ENCODE data around the gene LILRB3.

GRCh38 chr19:54207676-54207982 is 15.2 kb downstream of the LILRB3 start:
- TF ChIP-seq CTCF (conservative IDR thresholded peaks at IDR 0.05; ENCODE audit: low read depth, low read length) (no peak), POLR2A (IDR thresholded peaks at IDR 0.05; ENCODE audit: low read depth, low read length) (no peak), RAD21 (IDR thresholded peaks at IDR 0.05; ENCODE audit: low read length) (no peak), USF2 (IDR thresholded peaks at IDR 0.05; ENCODE audit: low read depth, low read length) (no peak), SMC3 (IDR thresholded peaks at IDR 0.05; ENCODE audit: low read depth, low read length) (no peak), CHD1 (IDR thresholded peaks at IDR 0.05; ENCODE audit: low read depth, low read length) (no peak), ELK1 (IDR thresholded peaks at IDR 0.05; ENCODE audit: borderline replicate concordance, low read depth, low read length) (no peak), CEBPB (IDR thresholded peaks at IDR 0.05; ENCODE audit: low read depth, low read length) (no peak), RCOR1 (IDR thresholded peaks at IDR 0.05; ENCODE audit: insufficient replicate concordance, low read length) (no peak), MXI1 (IDR thresholded peaks at IDR 0.05; ENCODE audit: borderline replicate concordance, low read depth, low read length) (no peak), NFE2L2 (IDR thresholded peaks at IDR 0.05; ENCODE audit: low read depth, low read length) (no peak), RFX5 (IDR thresholded peaks at IDR 0.05; ENCODE audit: low read depth, low read length) (no peak)
